ENCODE results near the gene ABCD1. TPM values are rescaled to one million over a fixed set of nuclear protein-coding genes. Genes with fewer than 3 reads are reported as not detected.

ABCD1 gene
- total RNA-seq, 1 donor = 8.8 TPM

- Histone ChIP-seq H3K4me3 (ENCODE audit: low read length) (no peak overlapping the region), H3K27me3 (ENCODE audit: insufficient read depth, low read length) (no peaks in the 10 kb centered on the region), H3K9me3 (ENCODE audit: low read depth, low read length) (no peaks in the 10 kb centered on the region), H3K4me1 (ENCODE audit: insufficient read depth, low read length) (no peaks in the 10 kb centered on the region)
These were observed 50.9 kb downstream of the ABCD1 start for GRCh38 chrX:153775293-153776119.

- Histone ChIP-seq H3K27me3 (ENCODE audit: insufficient read depth, low read length) (no peaks in the 10 kb centered on the region), H3K4me3 (ENCODE audit: low read length) (no peak overlapping the region), H3K4me1 (ENCODE audit: insufficient read depth, low read length) (no peaks in the 10 kb centered on the region), H3K9me3 (ENCODE audit: low read depth, low read length) (no peaks in the 10 kb centered on the region)
These were observed 51.5 kb downstream of the ABCD1 start for GRCh38 chrX:153776120-153776599.

GRCh38 chrX:153776611-153777045, 52.0 kb downstream of the ABCD1 start:
- Histone ChIP-seq H3K4me3 (ENCODE audit: low read length) (no peak overlapping the region), H3K9me3 (ENCODE audit: low read depth, low read length) (no peaks in the 10 kb centered on the region), H3K4me1 (ENCODE audit: insufficient read depth, low read length) (no peaks in the 10 kb centered on the region), H3K27me3 (ENCODE audit: insufficient read depth, low read length) (no peaks in the 10 kb centered on the region)

GRCh38 chrX:153777261-153778090, 52.8 kb downstream of the ABCD1 start:
- H3K27me3 ChIP-seq (ENCODE audit: insufficient read depth, low read length) = no peaks in the 10 kb centered on the region
- no peaks in the 10 kb centered on the region for H3K9me3 ChIP-seq (ENCODE audit: low read depth, low read length)
- no peaks in the 10 kb centered on the region for H3K4me1 ChIP-seq (ENCODE audit: insufficient read depth, low read length)
- H3K4me3 ChIP-seq (ENCODE audit: low read length) = no peak overlapping the region

- H3K4me3 ChIP-seq (ENCODE audit: low read length) = no peak overlapping the region
- no peaks in the 10 kb centered on the region for H3K9me3 ChIP-seq (ENCODE audit: low read depth, low read length)
- no peaks in the 10 kb centered on the region for H3K4me1 ChIP-seq (ENCODE audit: insufficient read depth, low read length)
- H3K27me3 ChIP-seq (ENCODE audit: insufficient read depth, low read length) = no peaks in the 10 kb centered on the region
These were observed 53.5 kb downstream of the ABCD1 start for GRCh38 chrX:153778181-153778580.

- Histone ChIP-seq H3K4me3 (ENCODE audit: low read length) (no peak overlapping the region), H3K27me3 (ENCODE audit: insufficient read depth, low read length) (no peaks in the 10 kb centered on the region), H3K4me1 (ENCODE audit: insufficient read depth, low read length) (no peaks in the 10 kb centered on the region), H3K9me3 (ENCODE audit: low read depth, low read length) (no peaks in the 10 kb centered on the region)
These were observed 54.0 kb downstream of the ABCD1 start for GRCh38 chrX:153778684-153779101.

- Histone ChIP-seq H3K4me1 (ENCODE audit: insufficient read depth, low read length) (no peaks in the 10 kb centered on the region), H3K9me3 (ENCODE audit: low read depth, low read length) (no peaks in the 10 kb centered on the region), H3K27me3 (ENCODE audit: insufficient read depth, low read length) (no peaks in the 10 kb centered on the region)
These were observed 55.4 kb downstream of the ABCD1 start for GRCh38 chrX:153779891-153780677.

GRCh38 chrX:153780678-153781427, 56.2 kb downstream of the ABCD1 start, which contains the start of gene SRPK3:
SRPK3 (plus strand) TSS chrX:153781041; CDS start chrX:153781087, 46 bp downstream.
- Histone ChIP-seq H3K4me1 (ENCODE audit: insufficient read depth, low read length) (no peaks in the 10 kb centered on the region), H3K27me3 (ENCODE audit: insufficient read depth, low read length) (no peaks in the 10 kb centered on the region), H3K4me3 (ENCODE audit: low read length) (no peak within 1 kb of the TSS), H3K9me3 (ENCODE audit: low read depth, low read length) (no peaks in the 10 kb centered on the region)

More at GRCh38 chrX:153779891-153780677, 55.4 kb downstream of the ABCD1 start:
- H3K4me3 ChIP-seq (ENCODE audit: low read length) = no peak overlapping the region

GRCh38 chrX:153781428-153782047, 56.9 kb downstream of the ABCD1 start:
- no peaks in the 10 kb centered on the region for H3K27me3 ChIP-seq (ENCODE audit: insufficient read depth, low read length)
- H3K4me3 ChIP-seq (ENCODE audit: low read length) = no peak overlapping the region
- H3K4me1 ChIP-seq (ENCODE audit: insufficient read depth, low read length) = no peaks in the 10 kb centered on the region
- no peaks in the 10 kb centered on the region for H3K9me3 ChIP-seq (ENCODE audit: low read depth, low read length)

GRCh38 chrX:153782313-153782712, 57.7 kb downstream of the ABCD1 start:
- Histone ChIP-seq H3K9me3 (ENCODE audit: low read depth, low read length) (no peaks in the 10 kb centered on the region), H3K4me1 (ENCODE audit: insufficient read depth, low read length) (no peaks in the 10 kb centered on the region), H3K4me3 (ENCODE audit: low read length) (no peak overlapping the region), H3K27me3 (ENCODE audit: insufficient read depth, low read length) (no peaks in the 10 kb centered on the region)

GRCh38 chrX:153782871-153783270, 58.2 kb downstream of the ABCD1 start:
- H3K4me1 ChIP-seq (ENCODE audit: insufficient read depth, low read length) = no peaks in the 10 kb centered on the region
- H3K4me3 ChIP-seq (ENCODE audit: low read length) = no peak overlapping the region

GRCh38 chrX:153783378-153784013, 58.8 kb downstream of the ABCD1 start:
- no peaks in the 10 kb centered on the region for H3K4me1 ChIP-seq (ENCODE audit: insufficient read depth, low read length)
- no peak overlapping the region for H3K4me3 ChIP-seq (ENCODE audit: low read length)
- no peaks in the 10 kb centered on the region for H3K9me3 ChIP-seq (ENCODE audit: low read depth, low read length)
- no peaks in the 10 kb centered on the region for H3K27me3 ChIP-seq (ENCODE audit: insufficient read depth, low read length)

More at GRCh38 chrX:153782871-153783270, 58.2 kb downstream of the ABCD1 start:
- no peaks in the 10 kb centered on the region for H3K27me3 ChIP-seq (ENCODE audit: insufficient read depth, low read length)
- H3K9me3 ChIP-seq (ENCODE audit: low read depth, low read length) = no peaks in the 10 kb centered on the region

GRCh38 chrX:153784325-153784967, 59.8 kb downstream of the ABCD1 start:
- Histone ChIP-seq H3K4me1 (ENCODE audit: insufficient read depth, low read length) (no peaks in the 10 kb centered on the region), H3K9me3 (ENCODE audit: low read depth, low read length) (no peaks in the 10 kb centered on the region), H3K27me3 (ENCODE audit: insufficient read depth, low read length) (no peaks in the 10 kb centered on the region), H3K4me3 (ENCODE audit: low read length) (no peak overlapping the region)

Measured in mononuclear cell (primary cell).